ENCODE results near the gene ASMT.
A peak's percentile ranks its signal among the peaks of the same experiment; 100 is the strongest.
"Not testable (repeated sequence)": the region's sequence is repeated elsewhere in the genome, so short reads cannot be mapped to it uniquely, and the experiment has no call there.

The ASMT gene

GRCh38 chrX:1614927-1615326 is at the start of gene ASMT:
Gene ASMT, plus strand, starts transcription at chrX:1615059. Its CDS starts 141 bp downstream, at chrX:1615200.
- no peak for DNase-seq

- not testable (repeated sequence) for DNase-seq
These were observed 40.7 kb upstream of the ASMT start for GRCh38 chrX:1574181-1574580.

- DNase-seq: no peak
These were observed 38.5 kb upstream of the ASMT start for GRCh38 chrX:1576201-1576992.

GRCh38 chrX:1577845-1578244 is 37.0 kb upstream of the ASMT start:
- DNase-seq: no peak

GRCh38 chrX:1578511-1579173 is 36.2 kb upstream of the ASMT start:
- DNase-seq: no peak

- DNase-seq: peak; percentile 44
These were observed 33.7 kb upstream of the ASMT start for GRCh38 chrX:1581132-1581531.

- DNase-seq: no peak
These were observed 32.0 kb upstream of the ASMT start for GRCh38 chrX:1582686-1583437.

- no peak for DNase-seq
These were observed 30.4 kb upstream of the ASMT start for GRCh38 chrX:1584237-1585011.

GRCh38 chrX:1587161-1587560 is 27.7 kb upstream of the ASMT start:
- DNase-seq: no peak

GRCh38 chrX:1589356-1590130 is 25.3 kb upstream of the ASMT start:
- DNase-seq: no peak

- peak; percentile 96 for DNase-seq
These were observed 23.6 kb upstream of the ASMT start, which contains the start of gene AKAP17A for GRCh38 chrX:1591102-1591862. Gene AKAP17A, plus strand, starts transcription at chrX:1591604. Its CDS starts 1,859 bp downstream, at chrX:1593463.

- no peak for DNase-seq
These were observed 22.9 kb upstream of the ASMT start for GRCh38 chrX:1591863-1592469.

- no peak for DNase-seq
These were observed 22.3 kb upstream of the ASMT start for GRCh38 chrX:1592470-1593142.

GRCh38 chrX:1593286-1594271 is 21.3 kb upstream of the ASMT start:
- no peak for DNase-seq

GRCh38 chrX:1595711-1596060 is 19.2 kb upstream of the ASMT start:
- DNase-seq: no peak

- no peak for DNase-seq
These were observed 18.0 kb upstream of the ASMT start for GRCh38 chrX:1596676-1597344.

- no peak for DNase-seq
These were observed 17.4 kb upstream of the ASMT start for GRCh38 chrX:1597345-1598020.

Measured in NCI-H1092 treated with DMSO at 0.1 percent for 48 hours (cell line).